ENCODE results near the gene TMEM260.

DNA sequence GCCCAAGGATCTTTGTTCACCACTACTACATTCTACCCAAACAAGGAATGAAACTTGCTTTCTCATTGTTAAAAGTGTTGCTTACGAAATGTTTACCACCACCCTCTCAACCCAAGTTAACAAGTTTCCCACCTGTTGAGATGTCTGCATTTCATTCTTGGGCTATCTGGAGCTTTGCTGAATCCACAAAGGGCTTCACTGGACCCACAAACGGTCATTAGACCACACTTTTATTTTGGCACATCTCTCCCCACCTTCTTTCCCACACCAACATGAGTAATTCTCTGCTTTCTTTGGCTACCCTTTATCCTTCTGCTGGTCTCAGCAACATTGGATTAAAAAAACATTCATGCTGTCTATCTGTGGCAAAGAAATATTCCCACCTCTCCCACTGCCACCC is 78.0 kb downstream of the TMEM260 start:
- TF ChIP-seq, protein P1, sequence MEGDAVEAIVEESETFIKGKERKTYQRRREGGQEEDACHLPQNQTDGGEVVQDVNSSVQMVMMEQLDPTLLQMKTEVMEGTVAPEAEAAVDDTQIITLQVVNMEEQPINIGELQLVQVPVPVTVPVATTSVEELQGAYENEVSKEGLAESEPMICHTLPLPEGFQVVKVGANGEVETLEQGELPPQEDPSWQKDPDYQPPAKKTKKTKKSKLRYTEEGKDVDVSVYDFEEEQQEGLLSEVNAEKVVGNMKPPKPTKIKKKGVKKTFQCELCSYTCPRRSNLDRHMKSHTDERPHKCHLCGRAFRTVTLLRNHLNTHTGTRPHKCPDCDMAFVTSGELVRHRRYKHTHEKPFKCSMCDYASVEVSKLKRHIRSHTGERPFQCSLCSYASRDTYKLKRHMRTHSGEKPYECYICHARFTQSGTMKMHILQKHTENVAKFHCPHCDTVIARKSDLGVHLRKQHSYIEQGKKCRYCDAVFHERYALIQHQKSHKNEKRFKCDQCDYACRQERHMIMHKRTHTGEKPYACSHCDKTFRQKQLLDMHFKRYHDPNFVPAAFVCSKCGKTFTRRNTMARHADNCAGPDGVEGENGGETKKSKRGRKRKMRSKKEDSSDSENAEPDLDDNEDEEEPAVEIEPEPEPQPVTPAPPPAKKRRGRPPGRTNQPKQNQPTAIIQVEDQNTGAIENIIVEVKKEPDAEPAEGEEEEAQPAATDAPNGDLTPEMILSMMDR (IDR thresholded peaks at IDR 0.05), result no peak
- no peak for TF ChIP-seq POLR2AphosphoS5 (IDR thresholded peaks at IDR 0.05)
